Stimulated activated CD8-positive, alpha-beta memory T cell treated with anti-CD3 and anti-CD28 coated beads, Interleukin-4, amount 100 ng/mL, for 24 hours (primary cell): Measurements from ENCODE around the gene IQSEC1.

ENCODE experiments used
- DNase-seq: peaks from one replicate; pipeline ENCODE4 v3.0.0-alpha.2; 2020; ENCODE audit warnings: low read depth

Gene IQSEC1

DNA sequence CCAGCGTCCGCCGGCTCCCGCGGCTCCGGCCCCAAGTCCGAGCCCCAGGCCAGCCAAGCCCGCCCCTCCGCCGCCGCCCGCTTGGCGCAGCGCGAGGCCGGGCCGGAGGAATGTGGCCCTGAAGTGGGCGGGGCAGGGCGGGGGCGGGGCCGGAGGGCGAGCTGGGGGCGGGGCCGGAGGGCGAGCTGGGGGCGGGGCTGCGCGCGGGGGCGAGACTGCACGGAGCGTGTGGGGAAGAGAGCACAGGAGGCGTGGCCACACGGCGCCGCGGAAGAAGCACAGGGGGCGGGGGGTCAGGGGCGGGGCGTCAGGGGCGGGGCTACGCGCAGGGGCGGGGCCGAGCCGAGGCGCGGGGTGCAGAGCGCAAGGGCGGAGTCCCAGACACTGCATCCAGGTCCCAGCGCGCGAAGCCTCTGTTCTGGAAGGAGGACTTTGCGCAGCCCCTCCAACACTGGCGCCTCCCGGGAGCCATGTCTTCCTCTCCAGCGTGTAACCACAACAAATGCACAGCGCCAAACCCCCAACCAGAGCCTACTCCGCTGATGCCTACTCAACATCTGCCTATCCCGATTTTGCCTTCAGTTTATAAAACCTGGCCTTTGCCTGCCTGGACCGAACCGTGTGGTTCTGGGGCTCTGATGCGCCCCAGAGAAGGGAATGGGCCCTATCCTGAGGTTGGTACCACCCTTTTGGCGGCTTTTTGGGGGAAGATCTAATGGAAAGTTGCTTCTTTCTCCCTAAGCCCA lies 105.5 kb downstream of the IQSEC1 start:
- DNase-seq, result peak; percentile 80

DNA sequence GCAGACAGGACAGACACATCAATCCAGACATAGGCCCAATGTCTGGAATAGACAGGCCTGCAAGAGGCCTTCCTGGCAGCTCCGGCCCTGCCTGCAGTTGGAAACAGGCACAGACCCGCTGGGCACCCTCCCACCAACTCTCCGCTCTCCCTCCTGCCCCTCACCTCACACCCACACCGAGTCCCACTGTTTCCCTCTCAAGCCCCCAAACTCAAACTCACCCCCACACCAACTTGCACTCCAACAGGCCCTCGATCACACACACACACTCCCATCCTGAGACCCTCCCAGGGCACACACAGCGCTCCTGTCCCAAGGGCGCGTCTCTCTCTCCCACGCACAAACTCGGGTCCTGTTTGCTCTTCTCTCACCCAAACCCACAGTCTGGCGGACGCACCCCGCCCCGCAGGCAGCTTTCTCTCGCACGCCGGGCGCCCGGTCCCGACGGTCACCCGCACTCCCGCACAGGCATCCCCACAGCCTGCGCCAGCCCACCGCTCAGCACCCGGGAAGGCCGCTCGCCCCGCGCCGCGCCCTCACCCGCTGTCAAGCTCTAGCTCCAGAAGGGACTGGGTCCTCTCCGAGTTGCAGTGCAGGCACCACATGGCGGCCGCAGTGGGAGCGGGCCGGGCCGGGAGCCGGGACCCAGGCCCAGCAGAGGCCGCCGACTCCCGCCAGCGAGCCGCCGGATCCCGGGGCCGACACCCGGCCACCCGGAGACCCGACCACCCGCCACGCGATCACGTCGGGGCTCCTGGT lies 106.2 kb downstream of the IQSEC1 start:
- DNase-seq, result no peak

DNA sequence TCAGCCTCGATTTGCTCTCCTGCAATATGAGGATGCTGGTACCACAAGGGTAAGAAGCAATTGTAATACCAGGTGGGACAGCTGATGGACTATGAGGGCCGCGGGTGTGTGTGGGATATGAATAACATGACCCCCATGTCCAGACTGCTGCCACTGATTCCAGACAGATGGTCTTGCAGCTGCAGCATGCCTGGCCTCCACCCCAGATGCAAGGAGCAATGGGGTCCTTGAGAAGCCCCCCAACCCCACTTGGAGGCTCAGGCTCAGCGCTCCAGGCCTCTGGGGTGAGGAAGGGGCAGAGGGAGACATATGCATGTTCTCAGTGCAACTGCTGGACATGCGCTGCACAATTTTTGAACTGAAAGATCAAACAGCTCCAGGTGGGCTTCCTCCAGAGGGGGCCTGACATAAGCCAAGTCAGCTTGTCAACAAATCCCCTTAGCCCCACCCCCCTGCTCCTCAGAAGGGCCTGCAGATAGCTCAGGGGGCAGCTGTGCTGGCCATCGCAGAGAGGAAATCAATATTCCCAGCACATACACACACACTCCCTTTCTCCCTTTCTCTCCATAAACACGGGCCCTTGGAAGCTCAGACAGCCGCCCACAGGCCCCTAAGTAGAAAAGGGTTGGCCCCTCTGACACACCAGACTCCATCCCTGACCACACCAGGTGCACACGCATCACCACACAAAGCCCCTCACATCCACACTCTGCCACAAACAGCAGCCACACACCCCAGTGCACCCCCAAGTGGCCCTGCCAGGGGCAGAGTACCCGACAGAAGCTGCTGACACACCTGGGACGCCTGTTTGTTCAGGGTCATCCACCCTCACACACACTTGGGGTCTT lies 107.0 kb downstream of the IQSEC1 start:
- no peak for DNase-seq

DNA sequence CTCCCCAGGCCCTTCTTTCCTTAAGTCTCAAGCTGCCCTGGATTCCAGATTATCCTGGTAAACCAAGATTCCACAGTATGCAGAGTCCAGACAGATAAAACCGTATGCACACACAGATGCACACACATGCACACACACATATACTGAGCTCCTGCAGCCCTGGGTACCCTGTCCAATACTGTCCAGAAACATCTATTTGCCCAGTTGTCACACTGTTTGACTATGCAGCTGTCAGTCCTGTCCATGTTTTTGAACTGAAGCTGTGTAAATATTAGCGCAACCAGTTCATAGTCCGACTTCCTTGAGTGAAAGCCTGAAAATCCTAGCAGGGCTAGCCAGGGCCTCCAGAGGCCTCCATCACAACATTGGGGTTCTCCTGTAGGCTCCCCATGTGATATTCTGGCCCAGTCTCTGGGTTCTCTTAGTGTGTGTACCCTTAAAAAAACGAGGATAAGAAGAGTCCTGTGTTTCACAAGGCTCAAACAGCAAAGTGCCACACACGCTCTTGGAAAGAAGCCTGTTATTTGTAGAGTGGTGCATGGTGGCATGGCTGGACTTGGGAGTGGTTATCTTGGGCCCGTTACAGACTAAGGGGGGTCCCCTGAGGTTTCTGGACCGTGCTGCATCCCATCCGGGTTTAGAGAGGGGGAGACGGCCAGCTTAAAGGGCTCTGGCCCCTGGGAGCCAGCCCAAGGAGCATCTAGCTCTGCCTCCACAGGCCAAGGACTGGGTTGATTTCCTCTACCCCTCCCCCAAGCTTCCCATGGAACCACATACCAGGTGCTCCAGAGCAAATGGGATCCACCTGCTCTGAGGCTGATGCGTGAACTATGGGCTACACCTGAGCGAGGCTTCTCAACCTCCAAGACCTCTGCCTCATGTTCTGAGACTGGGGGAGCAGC lies 108.3 kb downstream of the IQSEC1 start:
- no peak for DNase-seq

DNA sequence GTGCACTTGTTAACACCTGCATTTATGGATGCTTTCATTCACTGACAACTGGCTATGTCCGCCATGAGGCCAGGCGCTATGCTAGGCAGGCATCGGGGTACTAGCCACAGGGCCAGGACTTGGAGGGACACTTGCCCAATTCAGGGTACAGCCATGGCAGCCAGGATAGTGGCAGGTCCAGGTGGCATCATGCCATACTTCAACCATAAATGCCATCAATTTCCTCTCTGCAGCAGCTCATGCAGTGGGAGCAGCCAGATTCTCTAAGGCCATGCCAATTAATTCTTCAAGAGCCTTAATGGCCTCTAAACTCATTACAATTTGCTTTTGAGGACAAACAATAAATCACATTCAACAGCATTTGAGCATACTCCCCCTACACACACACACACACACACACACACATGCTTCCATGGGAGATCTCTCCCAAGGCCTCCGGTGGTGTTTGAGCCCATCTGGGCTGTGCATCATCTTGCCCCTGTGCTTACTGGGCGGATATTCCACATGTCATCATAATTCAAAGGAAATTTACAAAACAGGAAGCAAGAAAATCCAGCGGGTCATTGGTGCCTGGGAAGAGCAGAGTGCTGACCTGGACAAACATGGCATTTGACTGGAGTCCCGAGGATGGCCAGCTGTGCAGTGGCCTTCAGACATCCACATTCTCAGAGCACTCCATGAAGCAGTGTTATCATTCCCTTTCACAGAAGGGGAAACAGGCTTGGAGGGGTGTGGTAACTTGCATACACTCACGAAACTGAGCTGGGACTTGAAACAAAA lies 109.1 kb downstream of the IQSEC1 start:
- DNase-seq, result no peak

DNA sequence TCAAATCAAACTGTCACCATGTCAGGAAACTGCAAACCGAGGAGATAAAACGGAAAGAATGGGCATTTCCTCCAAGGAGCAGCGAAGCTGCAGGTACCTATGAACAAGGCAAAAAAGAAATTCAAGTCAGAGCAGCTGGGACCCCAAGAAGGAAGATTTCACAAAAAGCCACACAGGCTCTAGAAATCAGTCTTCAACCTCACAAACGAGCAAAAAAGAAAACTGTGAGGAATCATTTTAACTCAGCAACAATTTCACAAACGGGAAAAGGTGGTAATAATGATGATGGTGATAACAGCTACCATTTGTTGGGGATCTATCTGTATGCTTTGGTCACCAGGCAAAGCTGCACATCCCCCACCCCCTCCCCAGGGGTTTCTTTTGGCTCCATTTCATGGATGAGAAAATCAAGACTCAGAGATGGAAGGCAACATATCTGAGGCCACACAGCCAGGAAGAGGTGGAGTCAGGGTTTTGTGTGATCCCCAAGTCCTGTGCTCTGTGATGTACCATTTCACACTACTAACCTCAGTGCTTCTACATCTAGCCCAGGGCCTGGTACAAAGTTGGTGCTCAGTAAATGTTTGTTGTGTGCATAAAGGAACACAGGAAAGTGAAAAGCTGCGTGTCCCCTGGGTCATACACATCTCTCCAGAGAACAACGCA lies 109.9 kb downstream of the IQSEC1 start:
- no peak for DNase-seq

DNA sequence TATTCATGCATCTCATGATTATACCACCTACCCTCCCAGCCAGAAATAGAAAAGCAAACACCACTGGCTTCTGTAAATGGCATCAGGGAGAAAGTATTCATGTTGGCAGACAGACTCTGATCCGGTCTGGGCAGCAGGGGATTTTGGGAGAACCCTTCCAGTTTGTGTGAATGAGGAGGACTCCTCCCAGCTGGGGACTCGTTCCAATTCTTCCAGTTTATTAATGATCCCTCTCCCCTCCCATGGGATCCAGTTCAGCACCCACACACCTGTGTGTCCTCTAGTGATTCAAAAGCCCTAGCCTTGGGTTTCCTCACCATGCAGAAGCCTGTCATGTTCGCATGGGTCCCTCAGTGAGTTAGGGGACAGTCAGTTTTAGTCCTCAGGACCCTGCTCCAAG lies 110.9 kb downstream of the IQSEC1 start:
- no peak for DNase-seq

DNA sequence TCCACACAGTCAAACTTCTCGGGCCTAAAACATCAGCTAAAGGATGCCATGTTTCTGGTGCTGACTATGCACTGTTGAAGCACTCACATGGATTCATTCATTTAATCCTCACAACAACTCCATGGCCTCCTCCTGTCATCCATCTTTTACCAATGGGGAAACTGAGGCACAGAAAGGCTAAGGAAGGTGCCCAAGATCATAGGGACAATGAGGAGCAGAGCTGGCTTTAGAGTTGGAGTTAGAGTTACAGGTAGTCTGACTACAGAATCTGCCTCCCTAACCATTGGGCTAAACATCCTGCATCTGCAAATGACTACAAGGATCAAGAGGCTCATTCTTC lies 111.6 kb downstream of the IQSEC1 start:
- no peak for DNase-seq

DNA sequence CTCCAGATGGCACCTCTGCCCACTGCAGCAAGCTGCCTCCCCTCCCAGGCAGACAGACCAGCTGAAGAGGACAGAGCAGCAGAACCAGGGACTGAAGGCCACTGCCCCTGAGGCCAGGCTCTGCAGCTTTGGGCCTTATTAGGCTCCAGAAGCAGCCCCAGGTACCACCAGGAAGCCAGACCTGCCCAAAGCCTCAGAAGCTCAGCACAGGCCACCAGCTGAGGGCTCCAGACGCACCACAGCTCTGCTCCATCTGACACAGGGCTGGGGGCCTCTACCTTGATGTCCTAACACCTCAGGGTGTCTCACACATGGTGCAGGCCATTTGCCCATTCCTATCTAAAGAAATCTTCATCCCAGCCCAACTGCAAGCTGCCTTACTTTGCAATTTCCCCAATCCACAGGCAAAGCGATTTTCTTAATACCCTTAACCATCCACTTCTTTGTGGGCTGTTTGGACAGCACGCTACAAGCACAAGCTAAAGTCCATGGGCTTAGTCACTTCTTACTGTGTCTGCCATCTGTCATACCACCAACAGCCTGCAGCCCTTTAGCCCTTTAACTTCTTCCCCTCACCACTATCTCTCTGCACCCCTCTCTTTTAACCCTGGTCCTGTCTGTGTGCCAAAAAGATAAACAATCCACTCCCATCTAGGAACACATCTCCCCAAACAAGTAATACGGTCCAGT lies 112.1 kb downstream of the IQSEC1 start:
- DNase-seq, result no peak

DNA sequence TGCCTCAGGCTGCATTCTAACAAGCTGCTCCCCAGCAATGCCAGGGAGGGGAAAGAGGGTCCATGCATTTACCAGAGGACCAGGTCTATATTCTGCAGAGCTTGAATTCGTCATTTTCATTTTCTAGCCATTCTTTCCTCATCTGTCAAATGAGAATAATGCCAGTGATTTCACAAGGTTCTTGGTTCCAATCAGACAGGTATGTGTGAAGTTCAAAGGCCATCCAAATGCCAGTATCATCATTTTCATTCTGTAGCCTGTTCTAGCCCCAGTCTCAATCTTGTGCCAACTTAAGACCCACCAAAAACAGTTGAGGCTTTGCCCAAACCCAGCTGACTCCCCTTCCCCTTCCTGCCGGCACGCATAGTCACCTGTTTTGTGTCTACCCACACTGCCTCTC lies 112.7 kb downstream of the IQSEC1 start:
- no peak for DNase-seq

DNA sequence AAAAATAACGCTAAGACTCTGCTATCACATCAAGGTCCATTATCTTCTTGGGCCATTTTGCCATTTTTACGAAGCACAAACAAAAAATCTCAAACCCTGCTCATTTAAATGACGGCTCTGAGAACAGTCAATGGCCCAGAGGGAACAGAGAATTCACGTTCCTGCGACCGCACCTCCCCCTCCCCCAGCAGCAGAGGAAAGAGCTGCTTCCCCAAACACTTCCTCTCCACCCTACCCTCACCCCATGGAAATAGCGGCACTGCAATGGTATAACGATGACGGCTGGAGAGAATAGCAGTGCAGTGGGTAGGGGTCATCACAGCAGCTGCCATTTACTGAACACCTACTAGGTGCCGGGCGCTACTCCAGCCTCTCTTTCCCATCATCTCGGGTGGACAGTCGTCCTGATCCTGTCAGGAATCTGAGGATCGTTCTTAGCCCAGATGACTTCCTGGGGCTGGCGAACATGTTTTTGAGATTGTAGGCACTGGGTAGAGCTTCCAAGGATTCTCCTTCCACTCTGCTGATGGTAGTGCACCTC lies 113.3 kb downstream of the IQSEC1 start:
- DNase-seq, result no peak

DNA sequence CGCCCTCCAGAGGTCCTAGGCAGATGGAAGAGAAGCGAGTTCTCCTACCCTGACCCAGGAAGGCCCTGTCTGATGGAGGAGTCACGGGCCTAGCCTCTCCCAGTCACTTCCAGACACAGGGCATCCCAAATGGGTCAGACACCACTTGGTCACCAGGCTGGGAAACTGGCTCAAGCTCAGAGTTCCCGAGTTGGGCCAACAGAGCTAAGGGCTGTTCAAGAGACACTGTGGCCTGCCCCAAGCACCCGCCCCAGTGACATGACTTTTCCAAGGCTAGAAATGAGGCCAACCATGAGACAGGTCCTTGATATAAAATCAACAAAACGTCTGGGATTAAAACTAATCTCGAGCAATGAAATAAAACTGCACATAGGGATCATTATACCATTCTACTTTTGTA lies 113.8 kb downstream of the IQSEC1 start:
- no peak for DNase-seq

DNA sequence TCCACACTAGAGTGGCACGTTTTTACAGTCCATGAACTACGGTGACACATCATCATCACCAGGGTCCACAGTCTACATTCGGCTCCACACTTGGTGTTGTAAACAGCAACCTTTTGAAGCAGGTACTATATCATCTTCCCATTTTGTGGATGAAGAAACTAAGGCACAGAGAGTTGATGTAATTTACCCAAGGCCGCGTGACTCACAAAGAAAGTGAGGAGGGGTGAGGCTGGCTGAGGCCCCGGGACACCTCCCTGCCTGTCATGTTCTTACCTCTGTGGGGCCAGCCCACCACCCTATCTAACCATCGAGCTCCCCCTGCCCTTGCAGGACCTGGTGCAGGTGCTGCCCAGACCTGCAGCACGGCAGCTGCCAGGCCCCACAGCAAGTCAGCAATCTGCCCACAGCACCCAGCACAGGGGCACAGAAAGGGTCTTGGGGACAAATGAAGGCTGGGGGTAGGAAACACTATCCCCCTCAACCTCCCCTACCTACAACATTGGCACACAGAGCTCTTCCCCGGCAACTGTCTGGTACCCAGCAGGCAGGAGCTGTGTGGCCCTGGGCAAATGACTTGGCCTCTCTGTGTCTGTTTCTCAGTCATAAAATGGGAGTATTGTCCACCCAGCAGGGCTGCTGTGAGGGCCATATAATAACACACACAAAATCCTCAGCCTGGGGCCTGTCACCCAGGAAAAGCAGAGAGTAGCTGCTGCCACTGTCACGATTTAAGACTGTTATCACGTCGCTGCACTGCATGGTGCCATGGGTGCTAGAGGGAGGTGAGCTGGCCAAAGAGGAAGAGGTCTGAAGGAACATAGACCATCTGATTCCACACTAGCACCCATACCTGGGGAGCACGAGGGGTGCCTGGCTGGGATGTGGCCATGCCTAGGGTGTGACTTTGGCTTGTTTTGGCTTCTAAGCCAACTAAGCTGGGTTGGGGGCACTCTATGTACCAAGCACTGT lies 115.1 kb downstream of the IQSEC1 start:
- no peak for DNase-seq

DNA sequence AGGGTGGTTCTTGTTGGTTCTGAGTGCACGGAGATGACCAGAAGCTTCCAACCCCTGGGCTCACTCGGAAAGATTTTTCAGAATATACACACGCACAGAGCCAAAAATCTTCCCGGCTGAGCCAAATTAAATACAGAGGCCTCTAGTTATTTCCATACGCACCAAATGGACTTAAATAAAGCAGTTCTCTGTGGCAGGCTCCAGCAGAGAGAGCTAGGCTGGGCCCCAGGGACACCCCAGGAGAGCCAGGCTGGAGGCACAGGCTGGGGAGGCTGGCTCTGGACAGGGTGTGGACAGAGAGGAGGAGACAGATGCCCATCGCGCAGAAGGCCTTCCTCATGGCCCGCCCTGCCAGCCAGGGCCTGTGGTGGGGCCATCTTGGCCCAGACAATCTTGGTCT lies 115.9 kb downstream of the IQSEC1 start:
- DNase-seq, result no peak

DNA sequence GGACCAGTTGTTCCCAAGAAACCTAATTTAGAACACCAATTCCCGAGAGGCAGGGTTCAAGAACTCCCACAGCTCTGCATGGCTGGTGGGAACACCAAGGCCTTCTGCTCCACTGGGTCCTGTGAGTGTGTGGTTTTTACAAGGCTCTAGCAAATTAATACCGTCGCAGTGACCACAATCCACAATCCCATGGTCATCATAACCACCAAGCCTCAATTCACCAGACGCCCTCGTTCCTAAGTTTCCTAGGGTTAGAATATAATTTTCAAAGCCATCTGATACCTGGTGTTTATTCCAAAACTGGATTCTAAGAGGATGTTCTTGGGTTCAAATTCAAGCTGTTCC lies 116.9 kb downstream of the IQSEC1 start:
- no peak for DNase-seq

DNA sequence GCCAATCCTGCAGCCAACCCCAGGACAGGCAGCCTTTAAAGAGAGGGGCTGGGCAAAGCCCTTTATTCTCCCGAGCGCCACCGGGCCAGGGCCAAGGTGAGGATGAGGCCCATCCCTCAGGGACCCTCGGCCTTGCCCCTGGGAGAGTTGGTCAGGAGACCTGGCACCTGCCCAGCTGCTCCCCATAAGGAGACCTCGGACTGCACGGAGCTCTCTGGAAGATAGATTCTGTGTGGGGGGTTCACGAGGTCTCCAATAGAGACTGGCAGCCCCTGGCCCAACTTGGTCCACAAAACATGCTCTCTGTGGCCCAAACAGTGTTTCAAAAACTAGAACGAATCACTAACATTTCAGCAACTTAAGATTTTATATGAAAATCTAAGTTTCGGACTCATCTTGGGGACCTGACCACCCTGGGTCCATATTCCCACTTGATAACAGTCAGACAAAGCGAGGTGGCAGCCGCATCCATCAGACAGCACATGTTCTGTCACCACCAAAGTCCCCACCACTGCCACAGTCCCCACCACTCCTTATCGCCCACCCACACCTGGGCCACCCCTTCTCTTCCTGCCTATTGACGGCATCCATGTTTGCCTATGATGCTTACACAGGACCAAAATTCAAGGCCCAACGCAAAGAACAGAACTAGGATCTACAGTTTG lies 117.4 kb downstream of the IQSEC1 start:
- DNase-seq, result no peak

DNA sequence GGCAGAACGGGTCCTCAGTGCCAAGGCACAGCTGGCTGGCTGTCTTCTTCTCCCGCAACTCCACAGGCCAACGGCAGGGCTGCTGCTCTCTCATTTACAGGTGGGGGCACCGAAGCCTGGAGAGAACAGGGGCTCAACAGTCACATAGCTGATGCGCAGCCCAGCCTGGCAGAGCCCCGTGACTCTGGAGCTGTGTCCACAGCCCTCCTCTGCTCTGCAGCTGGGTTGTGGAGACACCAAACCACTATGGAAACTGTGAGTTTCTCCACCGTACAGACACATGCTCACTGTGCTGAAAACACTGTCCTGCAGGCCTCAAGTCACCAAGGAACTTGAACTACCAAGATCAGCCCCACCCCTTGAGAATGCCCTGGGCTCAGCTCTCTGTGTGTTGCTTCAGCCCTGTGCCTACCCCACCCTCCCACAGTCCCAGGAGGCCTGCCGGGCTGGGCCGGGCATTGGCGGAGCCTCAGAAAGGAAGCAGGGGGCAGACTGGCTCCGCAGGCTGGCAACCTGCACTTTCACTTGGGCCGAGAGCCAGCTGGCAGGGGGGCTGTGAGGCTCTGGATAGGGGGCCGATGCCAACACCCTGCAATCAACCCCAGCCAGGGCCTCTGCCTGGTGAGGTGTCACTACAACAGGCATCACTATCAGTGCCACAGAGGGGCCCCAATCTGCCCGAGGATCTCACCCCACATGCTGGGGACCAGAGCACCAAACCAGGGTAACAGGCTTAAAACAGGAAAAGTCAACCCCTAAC lies 118.2 kb downstream of the IQSEC1 start:
- DNase-seq, result no peak
